OCI-LY7 (cell line): ENCODE results near the gene SYTL5.

Experiments
- CTCF ChIP-seq: fragments of 200-600 bp; sonication (generic); conservative IDR thresholded peaks from 2 replicates; pipeline ENCODE4 v1.5.1; 2014; ENCODE audit warnings: mild to moderate bottlenecking, antibody characterized with exemption, low read length, moderate library complexity, mixed read lengths
- EZH2phosphoT487 ChIP-seq: fragments of 200-600 bp; sonication (generic); IDR thresholded peaks from 2 replicates; pipeline ENCODE4 v1.6.1; 2018; ENCODE audit warnings: low read depth, borderline replicate concordance, mild to moderate bottlenecking, mixed run types, antibody characterized with exemption, low read length, moderate library complexity, mixed read lengths

GRCh38 chrX:38086451-38087215 lies 80.3 kb downstream of the SYTL5 start:
- TF ChIP-seq CTCF: no peak
- TF ChIP-seq EZH2phosphoT487: no peak
